Karpas-422 (cell line): ENCODE data around the gene CTXN1. TPM values are rescaled to one million over a fixed set of nuclear protein-coding genes. Genes with fewer than 3 reads are reported as not detected.
A peak's percentile ranks its signal among the peaks of the same experiment; 100 is the strongest.

Experiments
- DNase-seq: peaks from one replicate; pipeline ENCODE4 v3.0.0-alpha.2; 2015
- H2AFZ ChIP-seq: fragments of 200-600 bp; sonication (generic); 2 replicates; pipeline ENCODE4 v1.6.1; 2014; ENCODE audit warnings: antibody characterized with exemption, low read length, mixed read lengths
- H3K27ac ChIP-seq: fragments of 200-600 bp; sonication (generic); 2 replicates; pipeline ENCODE4 v1.5.1; 2014; ENCODE audit warnings: mild to moderate bottlenecking, low read length, moderate library complexity
- H3K27me3 ChIP-seq: fragments of 200-600 bp; sonication (generic); 2 replicates; pipeline ENCODE4 v1.6.1; 2014; ENCODE audit warnings: low read length, mixed read lengths
- H3K36me3 ChIP-seq: fragments of 200-600 bp; sonication (generic); 2 replicates; pipeline ENCODE4 v1.6.1; 2014; ENCODE audit warnings: low read length, mixed read lengths; ENCODE audit not compliant: insufficient read depth
- H3K4me1 ChIP-seq: fragments of 200-600 bp; sonication (generic); 2 replicates; pipeline ENCODE4 v1.6.1; 2014; ENCODE audit warnings: mild to moderate bottlenecking, low read length, mixed read lengths
- H3K4me2 ChIP-seq: fragments of 200-600 bp; sonication (generic); 2 replicates; pipeline ENCODE4 v1.6.1; 2014; ENCODE audit warnings: low read length, low read depth, mild to moderate bottlenecking; ENCODE audit not compliant: poor library complexity, severe bottlenecking
- H3K4me3 ChIP-seq: fragments of 200-600 bp; sonication (generic); 2 replicates; pipeline ENCODE4 v1.5.1; 2014; ENCODE audit warnings: mild to moderate bottlenecking, antibody characterized with exemption, low read length, mixed read lengths
- H3K79me2 ChIP-seq: fragments of 200-600 bp; sonication (generic); 2 replicates; pipeline ENCODE4 v1.6.1; 2014; ENCODE audit warnings: mild to moderate bottlenecking, low read length, mixed read lengths
- H3K9ac ChIP-seq: fragments of 200-600 bp; sonication (generic); 2 replicates; pipeline ENCODE4 v1.6.0; 2014; ENCODE audit warnings: low read length
- H3K9me2 ChIP-seq: fragments of 200-600 bp; sonication (generic), shearing (Covaris generic); replicated peaks from 2 replicates; pipeline ENCODE4 v1.6.0; 2014; ENCODE audit warnings: mild to moderate bottlenecking, low read length, moderate library complexity; ENCODE audit not compliant: insufficient read depth
- H3K9me3 ChIP-seq: fragments of 300-700, 200-600 bp; sonication (generic); 2 replicates; pipeline ENCODE4 v1.6.1; 2014; ENCODE audit warnings: low read length, mixed read lengths
- H4K20me1 ChIP-seq: fragments of 200-600 bp; sonication (generic); 2 replicates; pipeline ENCODE4 v1.6.1; 2014; ENCODE audit warnings: mild to moderate bottlenecking, antibody characterized with exemption, low read length, low read depth; ENCODE audit not compliant: insufficient read depth
- total RNA-seq: library from RNA; depleted of rRNA; stranded (reverse); fragments of >200 nt; shearing (Covaris generic); gene quantifications from 2 replicates; pipeline ENCODE4 v1.2.3, GENCODE V29; 2014; ENCODE audit warnings: low replicate concordance

The CTXN1 gene
- total RNA-seq, 1 experiment from 2014 or later: not detected

DNA sequence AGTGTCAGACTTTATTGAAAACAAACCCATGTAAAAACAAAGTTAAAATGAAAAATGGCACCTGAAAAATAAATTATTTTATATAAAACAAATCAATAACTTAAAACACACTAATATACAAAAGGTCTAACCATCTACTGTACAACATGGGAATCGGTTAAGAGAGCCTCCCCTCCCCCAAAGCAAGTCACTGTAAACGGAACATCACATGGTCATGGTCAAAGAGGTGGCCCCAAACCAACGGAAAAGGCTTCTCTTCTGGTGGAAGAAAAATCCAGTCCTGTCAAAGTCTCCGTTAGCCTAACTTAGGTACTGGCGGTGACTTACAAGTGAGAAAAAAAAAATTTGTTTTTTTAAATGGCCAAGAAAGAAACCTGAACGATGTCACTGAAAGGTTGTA, 33.3 kb upstream of the CTXN1 start:
- no peaks in the 10 kb centered on the region for H3K9me3 ChIP-seq
- no peak overlapping the region for H3K9ac ChIP-seq
- H2AFZ ChIP-seq: no peak overlapping the region
- H4K20me1 ChIP-seq: 0 out of 2 replicates have a peak, but pooled peaks cover 8% of the 10 kb centered on the region
- peaks cover 30% of the 10 kb centered on the region; the same call in 1 of the 2 replicates for H3K36me3 ChIP-seq
- no peaks in the 10 kb centered on the region for H3K27me3 ChIP-seq
- no peaks in the 10 kb centered on the region for H3K79me2 ChIP-seq
- no peak overlapping the region for H3K27ac ChIP-seq
- no peaks in the 10 kb centered on the region for H3K9me2 ChIP-seq
- H3K4me1 ChIP-seq: no peaks in the 10 kb centered on the region
- DNase-seq: no peak
- H3K4me3 ChIP-seq: no peak overlapping the region
- no peak overlapping the region for H3K4me2 ChIP-seq

- Histone ChIP-seq H3K36me3 (peaks cover 12% of the 10 kb centered on the region; the same call in 1 of the 2 replicates), H3K4me3 (no peak overlapping the region), H3K27ac (no peak overlapping the region), H3K9ac (no peak overlapping the region), H3K9me2 (no peaks in the 10 kb centered on the region), H4K20me1 (no peaks in the 10 kb centered on the region), H3K9me3 (no peaks in the 10 kb centered on the region), H2AFZ (no peak overlapping the region), H3K79me2 (no peaks in the 10 kb centered on the region), H3K4me2 (no peak overlapping the region), H3K4me1 (no peaks in the 10 kb centered on the region), H3K27me3 (no peaks in the 10 kb centered on the region)
- no peak for DNase-seq
Observed at GRCh38 chr19:7955696-7956095, 29.8 kb upstream of the CTXN1 start.

- H3K4me2 ChIP-seq: no peak overlapping the region
- DNase-seq: no peak
- H3K27me3 ChIP-seq: no peaks in the 10 kb centered on the region
- H3K4me1 ChIP-seq: no peaks in the 10 kb centered on the region
- H2AFZ ChIP-seq: no peak overlapping the region
- no peak overlapping the region for H3K4me3 ChIP-seq
- no peaks in the 10 kb centered on the region for H3K9me3 ChIP-seq
- no peaks in the 10 kb centered on the region for H4K20me1 ChIP-seq
- H3K27ac ChIP-seq: no peak overlapping the region
- no peak overlapping the region for H3K9ac ChIP-seq
- H3K36me3 ChIP-seq: peaks cover 3% of the 10 kb centered on the region; the same call in 1 of the 2 replicates
- no peaks in the 10 kb centered on the region for H3K79me2 ChIP-seq
- no peaks in the 10 kb centered on the region for H3K9me2 ChIP-seq
Observed at GRCh38 chr19:7953576-7953975, 27.6 kb upstream of the CTXN1 start.

DNA sequence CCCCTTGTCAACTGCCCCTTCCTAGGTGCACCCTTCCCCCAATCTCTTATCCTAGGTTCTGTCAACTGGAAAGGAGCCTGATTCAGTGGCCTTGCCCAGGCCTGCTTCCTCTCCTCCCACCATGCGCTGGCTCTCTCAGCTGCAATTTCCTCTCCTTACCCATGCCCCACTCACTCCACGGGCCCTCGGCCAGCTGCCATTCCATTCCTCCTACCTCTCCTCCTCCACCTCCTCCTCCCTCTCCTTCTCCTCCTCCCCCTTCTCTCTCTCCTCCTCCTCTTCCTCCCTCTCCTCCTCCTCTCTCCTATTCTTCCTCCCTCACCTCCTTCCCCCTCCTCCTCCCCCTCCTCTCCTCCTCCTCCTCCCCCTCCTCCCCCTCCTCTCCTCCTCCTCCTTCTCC, 27.1 kb upstream of the CTXN1 start:
- Histone ChIP-seq H4K20me1 (no peaks in the 10 kb centered on the region), H3K9me3 (no peaks in the 10 kb centered on the region), H3K9me2 (no peaks in the 10 kb centered on the region), H3K36me3 (no peaks in the 10 kb centered on the region), H3K27me3 (no peaks in the 10 kb centered on the region), H2AFZ (no peak overlapping the region), H3K9ac (no peak overlapping the region), H3K4me2 (no peak overlapping the region), H3K79me2 (no peaks in the 10 kb centered on the region), H3K4me3 (no peak overlapping the region), H3K27ac (no peak overlapping the region), H3K4me1 (peaks cover under 1% of the 10 kb centered on the region; the same call in 1 of the 2 replicates)
- DNase-seq: no peak

DNA sequence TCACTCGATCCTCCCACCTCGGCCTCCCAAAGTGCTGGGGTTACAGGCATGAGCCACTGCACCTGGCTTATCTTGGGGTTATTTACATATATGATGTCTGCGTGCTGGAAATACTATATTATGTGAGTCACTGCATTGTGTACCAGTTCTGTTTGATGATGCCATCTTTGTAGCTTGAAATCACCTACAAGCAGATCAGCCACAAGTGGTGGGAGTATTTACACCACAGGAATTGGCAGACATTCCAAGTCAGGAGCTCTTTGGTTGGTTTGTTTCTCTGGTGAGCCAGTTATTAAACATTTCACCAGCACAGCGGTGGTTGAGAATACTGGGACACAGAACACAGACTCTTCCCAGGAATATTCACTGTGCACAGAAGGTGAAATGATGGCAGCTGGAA, 22.0 kb upstream of the CTXN1 start:
- H3K9me3 ChIP-seq: no peaks in the 10 kb centered on the region
- H3K9ac ChIP-seq: no peak overlapping the region
- H3K27ac ChIP-seq: no peak overlapping the region
- H4K20me1 ChIP-seq: no peaks in the 10 kb centered on the region; the same call in 1 of the 2 replicates
- no peak overlapping the region for H3K4me3 ChIP-seq
- no peaks in the 10 kb centered on the region for H3K9me2 ChIP-seq
- H3K27me3 ChIP-seq: no peaks in the 10 kb centered on the region
- no peak overlapping the region for H2AFZ ChIP-seq
- H3K4me2 ChIP-seq: no peak overlapping the region
- DNase-seq: no peak
- peaks cover 15% of the 10 kb centered on the region for H3K79me2 ChIP-seq
- peaks cover 14% of the 10 kb centered on the region for H3K4me1 ChIP-seq
- no peaks in the 10 kb centered on the region for H3K36me3 ChIP-seq

GRCh38 chr19:7944177-7944761, 18.3 kb upstream of the CTXN1 start:
- no peaks in the 10 kb centered on the region for H3K27me3 ChIP-seq
- H3K9ac ChIP-seq: peak overlapping the region; percentile 88
- H3K4me2 ChIP-seq: peak overlapping the region; percentile 97
- H3K4me3 ChIP-seq: peak overlapping the region; percentile 87
- no peaks in the 10 kb centered on the region for H3K9me2 ChIP-seq
- DNase-seq: peak; percentile 95
- H3K9me3 ChIP-seq: no peaks in the 10 kb centered on the region
- H4K20me1 ChIP-seq: no peaks in the 10 kb centered on the region; the same call in 1 of the 2 replicates
- H3K36me3 ChIP-seq: 0 out of 2 replicates have a peak, but pooled peaks cover 4% of the 10 kb centered on the region
- peak overlapping the region; percentile 88; the same call in 1 of the 2 replicates for H2AFZ ChIP-seq
- peak overlapping the region; percentile 57; the same call in 1 of the 2 replicates for H3K27ac ChIP-seq
- peaks cover 25% of the 10 kb centered on the region for H3K4me1 ChIP-seq
- peaks cover 43% of the 10 kb centered on the region for H3K79me2 ChIP-seq

DNA sequence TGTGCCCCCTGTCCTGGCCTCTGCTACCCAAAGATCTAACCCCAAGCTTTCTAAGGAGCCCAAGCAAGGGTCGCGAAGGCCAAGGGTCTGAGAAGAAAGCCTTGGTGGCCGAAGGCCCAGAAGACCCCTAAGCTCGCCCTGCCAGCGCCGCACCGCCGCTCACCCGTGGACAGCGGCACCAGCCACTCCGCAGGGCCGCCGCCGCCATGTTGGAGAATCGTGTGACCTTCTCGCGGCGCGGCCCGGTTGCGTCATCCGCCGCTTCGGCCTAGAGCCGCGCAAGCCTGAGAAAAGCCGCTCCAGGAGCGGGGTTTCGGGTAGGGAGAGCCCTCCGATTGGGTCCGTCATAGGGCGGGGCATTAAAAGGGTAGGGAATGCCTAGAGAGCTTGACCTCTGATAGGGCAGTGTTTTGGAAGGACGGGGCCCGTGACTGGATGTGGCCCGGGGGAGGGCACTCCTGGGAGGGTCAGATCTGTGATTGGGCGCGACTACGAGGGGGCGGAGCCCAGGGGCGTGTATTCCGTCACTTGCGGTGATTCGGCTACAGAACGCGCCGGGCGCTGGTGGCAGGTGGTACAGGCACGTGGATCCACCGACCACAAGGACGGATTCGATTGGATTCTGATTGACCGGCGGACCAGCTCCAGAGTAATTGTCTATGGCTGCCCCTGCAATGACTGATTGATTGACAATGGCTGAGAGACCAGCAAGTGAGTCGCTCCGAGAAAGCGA, 17.7 kb upstream of the CTXN1 start, which contains the start of gene TIMM44:
Gene TIMM44, minus strand, starts transcription at position 223 of the 733 bp plus-strand sequence. Its CDS starts 15 bp downstream, at position 208.
- H4K20me1 ChIP-seq: no peaks in the 10 kb centered on the region; the same call in 1 of the 2 replicates
- no peaks in the 10 kb centered on the region for H3K9me2 ChIP-seq
- H3K36me3 ChIP-seq: 0 out of 2 replicates have a peak, but pooled peaks cover 4% of the 10 kb centered on the region
- peak within 1 kb of the TSS; percentile 88 for H3K4me3 ChIP-seq
- H3K9ac ChIP-seq: peak within 1 kb of the TSS; percentile 93
- peak within 1 kb of the TSS; percentile 88; the same call in 1 of the 2 replicates for H2AFZ ChIP-seq
- H3K4me2 ChIP-seq: peak within 1 kb of the TSS; percentile 97
- no peaks in the 10 kb centered on the region for H3K9me3 ChIP-seq
- H3K79me2 ChIP-seq: peaks cover 46% of the 10 kb centered on the region
- DNase-seq: peak; percentile 100
- peak within 1 kb of the TSS; percentile 57; the same call in 1 of the 2 replicates for H3K27ac ChIP-seq
- peaks cover 25% of the 10 kb centered on the region for H3K4me1 ChIP-seq
- no peaks in the 10 kb centered on the region for H3K27me3 ChIP-seq

DNA sequence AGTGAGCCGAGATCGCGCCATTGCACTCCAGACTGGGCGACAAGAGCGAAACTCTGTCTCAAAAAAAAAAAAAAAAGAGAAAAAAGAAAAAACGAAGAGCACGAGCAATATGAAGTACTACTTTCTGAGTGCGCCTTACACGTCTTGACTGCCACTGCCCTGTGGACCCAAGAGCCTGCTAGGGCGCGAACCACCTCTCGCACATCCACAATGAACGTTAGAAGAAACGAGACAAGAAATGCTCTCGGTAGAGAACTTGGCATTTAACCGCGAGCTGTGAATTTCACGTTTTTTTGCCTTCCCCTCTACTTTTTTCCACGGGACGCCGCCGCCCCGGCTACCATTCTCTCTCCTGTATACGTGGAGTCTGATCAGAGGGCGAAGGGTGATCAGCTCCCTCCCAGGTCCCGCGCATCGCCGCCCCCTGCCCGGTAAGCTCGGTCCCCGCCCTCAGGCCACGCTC, 17.1 kb upstream of the CTXN1 start:
- DNase-seq: no peak
- peaks cover 6% of the 10 kb centered on the region; the same call in 1 of the 2 replicates for H3K36me3 ChIP-seq
- no peaks in the 10 kb centered on the region; the same call in 1 of the 2 replicates for H4K20me1 ChIP-seq
- H3K4me1 ChIP-seq: peaks cover 25% of the 10 kb centered on the region
- no peaks in the 10 kb centered on the region for H3K9me3 ChIP-seq
- H3K27me3 ChIP-seq: no peaks in the 10 kb centered on the region
- peak overlapping the region; percentile 52; the same call in 1 of the 2 replicates for H3K27ac ChIP-seq
- no peaks in the 10 kb centered on the region for H3K9me2 ChIP-seq
- no peak overlapping the region; the same call in 1 of the 2 replicates for H2AFZ ChIP-seq
- H3K79me2 ChIP-seq: peaks cover 46% of the 10 kb centered on the region
- H3K4me2 ChIP-seq: peak overlapping the region; percentile 68
- peak overlapping the region; percentile 88 for H3K4me3 ChIP-seq
- peak overlapping the region; percentile 93 for H3K9ac ChIP-seq
